Lung (tissue), 12 donors: ENCODE results near the gene CA5A. TPM values are rescaled to one million over a fixed set of nuclear protein-coding genes. Genes with fewer than 3 reads are reported as not detected.

Source experiments
- ATAC-seq: fragments of 200-7000 bp; cut with Tn5 transposase; one replicate; pipeline ENCODE4 v1.9.1; 2020; ENCODE audit warnings: moderate number of reproducible peaks; ENCODE audit not compliant: insufficient read depth, low FRiP score
- DNase-seq, 3 donors: peaks; one replicate each; pipeline ENCODE4 v3.0.0-alpha.2; 2013 to 2017
- H3K27ac ChIP-seq, 2 donors: one replicate each; pipeline ENCODE4 v1.5.1; 2013; ENCODE audit warnings: mild to moderate bottlenecking in 2 of 2, moderate library complexity in 2 of 2, control low read depth in 1 of 2, inconsistent platforms in 1 of 2, low read depth in 1 of 2, low read length in 1 of 2
- H3K27me3 ChIP-seq, 3 donors: one replicate each; pipeline ENCODE4 v1.5.1; 2013; ENCODE audit warnings: low read length in 2 of 3; ENCODE audit not compliant: control insufficient read depth in 3 of 3, insufficient read depth in 3 of 3
- H3K36me3 ChIP-seq, 4 donors: one replicate each; pipeline ENCODE4 v1.5.1; 2013; ENCODE audit warnings: low read length in 4 of 4, mild to moderate bottlenecking in 1 of 4, moderate library complexity in 1 of 4; ENCODE audit not compliant: control insufficient read depth in 4 of 4, insufficient read depth in 4 of 4
- H3K4me1 ChIP-seq, 5 donors: one replicate each; pipeline ENCODE4 v1.5.1; 2013; ENCODE audit warnings: low read length in 5 of 5, mild to moderate bottlenecking in 2 of 5, moderate library complexity in 1 of 5; ENCODE audit not compliant: control insufficient read depth in 5 of 5, insufficient read depth in 5 of 5
- H3K4me3 ChIP-seq: one replicate; pipeline ENCODE4 v1.5.1; 2013; ENCODE audit warnings: mild to moderate bottlenecking, control low read depth, moderate library complexity
- H3K9ac ChIP-seq, 2 donors: one replicate each; pipeline ENCODE4 v1.5.1; 2013; ENCODE audit warnings: low read length in 2 of 2, control low read depth in 1 of 2; ENCODE audit not compliant: insufficient read depth in 1 of 2
- H3K9me3 ChIP-seq, 4 donors: one replicate each; pipeline ENCODE4 v1.5.1; 2013; ENCODE audit warnings: low read length in 3 of 4, mild to moderate bottlenecking in 1 of 4, moderate library complexity in 1 of 4; ENCODE audit not compliant: control insufficient read depth in 4 of 4, insufficient read depth in 3 of 4
- WGBS, 2 donors: extraction: QIAGEN DNeasy Blood & Tissue Kit; methylation state at CpG; one replicate each; pipeline ENCODE4 v1.1.7; 2013; 5-methylcytosine and 5-hydroxymethylcytosine counted together
- polyA plus RNA-seq, 2 donors: library from polyadenylated mRNA; stranded (reverse); fragments of 200-250 nt; gene quantifications; one replicate each; pipeline ENCODE4 v1.2.1, GENCODE V29; 2013
- total RNA-seq, 2 donors: library from RNA; depleted of rRNA in 1 of 2; stranded (reverse); fragments of >200 nt in 1 of 2; gene quantifications; one replicate each; pipeline ENCODE4 v1.2.1, GENCODE V29; 2014 to 2021
- TF ChIP-seq, protein P1 (sequence below): IDR thresholded peaks from 2 replicates; pipeline ENCODE4 v1.5.1; 2012; ENCODE audit warnings: mild to moderate bottlenecking; ENCODE audit errors: control extremely low read depth, extremely low read depth
- donor health status: control.
- donor health status: control.
- donor health status: Bipolar disorder and iron deficiency.
- donor health status: healthy.
- donor health status: DM: yes; HTN: yes; CAD: no.

CA5A gene
- total and polyA plus RNA-seq, 4 donors, result 0.03 to 0.63 (median 0.14) TPM; not detected in 1

DNA sequence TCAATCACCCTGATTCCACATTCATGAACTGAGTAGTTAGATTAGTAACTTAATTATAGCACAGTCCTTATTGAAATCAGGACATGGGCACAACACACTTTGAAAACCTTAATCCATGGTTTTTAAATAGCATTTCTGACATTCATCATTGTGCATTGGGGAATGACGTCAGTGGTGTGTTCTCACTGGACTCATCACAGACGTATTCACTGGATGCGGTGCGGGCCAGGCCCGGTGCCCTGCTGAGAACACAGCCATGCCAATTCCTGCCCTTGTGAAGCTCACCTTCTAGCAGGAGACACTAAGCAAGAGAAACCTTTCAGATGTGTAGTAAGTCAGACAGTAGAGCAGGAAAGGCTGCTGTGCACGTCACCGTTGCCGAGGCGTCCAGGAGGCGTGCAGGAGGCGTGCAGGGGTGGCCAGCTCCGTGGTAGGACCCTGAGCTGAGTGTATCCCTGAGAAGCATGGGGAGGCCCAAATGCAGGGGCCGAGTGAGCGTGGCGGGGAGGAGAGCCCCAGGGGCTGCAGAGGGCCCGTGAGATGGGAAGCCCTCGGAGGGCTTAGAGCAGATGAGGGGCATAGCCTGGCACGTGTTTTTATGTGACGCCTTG, 27.8 kb upstream of the CA5A start:
- DNase-seq, result no peak
- TF ChIP-seq, protein P1, sequence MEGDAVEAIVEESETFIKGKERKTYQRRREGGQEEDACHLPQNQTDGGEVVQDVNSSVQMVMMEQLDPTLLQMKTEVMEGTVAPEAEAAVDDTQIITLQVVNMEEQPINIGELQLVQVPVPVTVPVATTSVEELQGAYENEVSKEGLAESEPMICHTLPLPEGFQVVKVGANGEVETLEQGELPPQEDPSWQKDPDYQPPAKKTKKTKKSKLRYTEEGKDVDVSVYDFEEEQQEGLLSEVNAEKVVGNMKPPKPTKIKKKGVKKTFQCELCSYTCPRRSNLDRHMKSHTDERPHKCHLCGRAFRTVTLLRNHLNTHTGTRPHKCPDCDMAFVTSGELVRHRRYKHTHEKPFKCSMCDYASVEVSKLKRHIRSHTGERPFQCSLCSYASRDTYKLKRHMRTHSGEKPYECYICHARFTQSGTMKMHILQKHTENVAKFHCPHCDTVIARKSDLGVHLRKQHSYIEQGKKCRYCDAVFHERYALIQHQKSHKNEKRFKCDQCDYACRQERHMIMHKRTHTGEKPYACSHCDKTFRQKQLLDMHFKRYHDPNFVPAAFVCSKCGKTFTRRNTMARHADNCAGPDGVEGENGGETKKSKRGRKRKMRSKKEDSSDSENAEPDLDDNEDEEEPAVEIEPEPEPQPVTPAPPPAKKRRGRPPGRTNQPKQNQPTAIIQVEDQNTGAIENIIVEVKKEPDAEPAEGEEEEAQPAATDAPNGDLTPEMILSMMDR, result no peak
- Histone ChIP-seq H3K36me3 (no peaks in the 10 kb centered on the region), H3K4me1 (peaks cover 7 to 50% (median 24%) of the 10 kb centered on the region in 5 donors), H3K27me3 (no peaks in the 10 kb centered on the region), H3K9me3 (no peaks in the 10 kb centered on the region), H3K9ac (no peak overlapping the region), H3K27ac (peak overlapping the region; percentile 24 to 59), H3K4me3 (no peak overlapping the region)
- WGBS, 2 donors, result 84 to 89% methylated on average over 19 of the region's 19 CpGs
- no peak for ATAC-seq

DNA sequence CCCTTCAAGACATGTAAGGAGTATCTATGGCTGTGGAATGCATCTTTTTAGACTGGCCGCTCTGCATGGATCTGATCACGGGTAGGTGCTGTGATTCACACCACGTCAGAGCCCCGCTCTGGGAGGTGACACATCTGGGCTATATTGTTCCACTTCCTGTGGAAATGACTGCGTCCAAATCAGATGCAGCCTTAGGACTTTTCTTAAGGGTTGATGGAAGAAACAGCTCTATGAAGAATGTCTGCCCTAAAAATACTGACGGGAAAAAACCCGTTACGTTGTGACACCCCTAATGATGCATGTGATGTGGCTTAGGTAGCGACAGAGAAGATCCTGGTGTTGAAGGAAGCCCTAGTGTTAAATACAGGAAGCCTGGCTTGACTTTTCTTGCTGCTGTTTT, 27.1 kb upstream of the CA5A start:
- Histone ChIP-seq H3K4me3 (no peak overlapping the region), H3K27me3 (no peaks in the 10 kb centered on the region), H3K9ac (no peak overlapping the region), H3K9me3 (no peaks in the 10 kb centered on the region), H3K27ac (peak overlapping the region; percentile 42 to 75), H3K4me1 (peaks cover 7 to 50% (median 19%) of the 10 kb centered on the region in 5 donors), H3K36me3 (no peaks in the 10 kb centered on the region)
- TF ChIP-seq, protein P1, result no peak
- 28 to 50% methylated on average over 9 of the region's 9 CpGs for WGBS, 2 donors
- ATAC-seq (no peak), DNase-seq (peak in 2 of 3 donors; percentile 37 to 53)

DNA sequence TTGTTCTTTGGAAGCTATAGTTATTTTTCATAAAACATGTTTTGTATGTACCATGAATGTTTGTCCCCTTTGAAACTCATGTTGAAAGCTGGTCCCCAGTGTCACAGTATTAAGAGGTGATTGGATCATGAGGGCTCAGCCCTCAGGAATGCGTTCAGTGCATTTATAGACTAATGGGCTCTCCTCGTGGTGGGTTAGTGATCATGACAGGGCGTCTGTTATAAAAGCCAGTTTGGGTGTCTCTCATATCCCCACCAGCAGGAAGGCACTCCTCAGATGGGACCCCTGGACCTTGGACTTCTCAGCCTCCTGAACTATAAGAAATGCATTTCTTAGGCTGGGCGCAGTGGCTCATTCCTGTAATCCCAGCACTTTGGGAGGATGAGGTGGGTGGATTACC, 25.3 kb upstream of the CA5A start:
- Histone ChIP-seq H3K27ac (no peak overlapping the region), H3K4me1 (peaks cover 7 to 50% (median 24%) of the 10 kb centered on the region in 5 donors), H3K27me3 (no peaks in the 10 kb centered on the region), H3K9me3 (no peaks in the 10 kb centered on the region), H3K36me3 (peaks cover 0 to 6% (median 3%) of the 10 kb centered on the region in 4 donors), H3K4me3 (no peak overlapping the region), H3K9ac (no peak overlapping the region)
- WGBS, 2 donors, result 78 to 82% methylated on average over 4 of the region's 4 CpGs
- ATAC-seq (no peak), DNase-seq (no peak)
- TF ChIP-seq, protein P1, result no peak

DNA sequence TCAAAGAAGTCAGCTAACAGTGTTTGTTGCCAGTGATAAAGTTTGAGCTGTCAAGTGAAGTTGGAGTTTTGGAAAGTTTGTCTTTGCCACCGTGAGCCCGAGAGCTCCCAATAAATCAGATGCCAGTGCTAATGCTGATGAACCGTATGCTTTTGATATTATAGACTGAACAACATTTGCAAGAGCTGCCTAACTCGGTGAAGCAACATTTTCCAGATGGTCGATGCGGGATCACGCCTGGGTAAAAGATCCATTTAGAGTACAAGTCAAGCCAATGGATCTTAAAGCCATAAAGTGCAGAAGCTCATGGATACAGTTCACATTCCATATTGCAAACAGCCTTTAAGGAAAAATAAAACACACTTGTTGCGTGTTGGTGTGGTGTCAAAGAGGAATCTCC, 24.5 kb upstream of the CA5A start:
- Histone ChIP-seq H3K9ac (no peak overlapping the region), H3K27ac (no peak overlapping the region), H3K4me3 (no peak overlapping the region), H3K27me3 (no peaks in the 10 kb centered on the region), H3K9me3 (no peaks in the 10 kb centered on the region), H3K36me3 (peaks cover 0 to 6% (median 3%) of the 10 kb centered on the region in 4 donors), H3K4me1 (peaks cover 13 to 50% (median 25%) of the 10 kb centered on the region in 5 donors)
- peak; percentile 67 to 84 (median 78) for DNase-seq
- TF ChIP-seq, protein P1, result no peak
- 84 to 87% methylated on average over 8 of the region's 8 CpGs for WGBS, 2 donors
- no peak for ATAC-seq
